HepG2 (cell line): ENCODE data around the gene ZBTB20.

Experiments used
- EP300 ChIP-seq, 3 experiments: sonication (generic) in 1 of 3; formaldehyde crosslinking in 1 of 3; IDR thresholded peaks; 2 replicates each; pipeline versions ENCODE4 v1.5.1 to v1.6.1; 2011 to 2020; ENCODE audit warnings: low read depth in 2 of 3, low read length in 2 of 3, borderline replicate concordance in 1 of 3, improper control_type of control experiment in 1 of 3, mild to moderate bottlenecking in 1 of 3, missing genetic modification reagents in 1 of 3, moderate library complexity in 1 of 3
- IKZF1 ChIP-seq: fragments of 450-650 bp; IDR thresholded peaks from 2 replicates; pipeline ENCODE4 v1.7.1; 2016
- KAT7 ChIP-seq: IDR thresholded peaks from 2 replicates; pipeline ENCODE4 v1.6.1; 2018; ENCODE audit warnings: borderline replicate concordance, missing compliant biosample characterization
- POLR2AphosphoS5 ChIP-seq: IDR thresholded peaks from 2 replicates; pipeline ENCODE4 v1.6.1; 2012; ENCODE audit warnings: low read depth, low read length
- SNAPC2 ChIP-seq: sonication (generic); formaldehyde crosslinking; IDR thresholded peaks from 2 replicates; pipeline ENCODE4 v1.8.1; 2022; ENCODE audit warnings: mild to moderate bottlenecking, missing genetic modification reagents
- YY1 ChIP-seq: IDR thresholded peaks from 2 replicates; pipeline ENCODE4 v1.6.1; 2011; ENCODE audit warnings: low read length, low read depth, moderate library complexity, mild to moderate bottlenecking; ENCODE audit not compliant: insufficient read depth, insufficient replicate concordance
- ZBTB43 ChIP-seq: sonication (generic); formaldehyde crosslinking; conservative IDR thresholded peaks from 2 replicates; pipeline ENCODE4 v1.4.0; 2020; ENCODE audit warnings: missing genetic modification reagents
- ZHX2 ChIP-seq, 2 experiments: sonication (generic) in 1 of 2; formaldehyde crosslinking in 1 of 2; IDR thresholded peaks; 2 replicates each; pipeline versions ENCODE4 v1.6.1 to v1.9.0; 2014 to 2022; ENCODE audit warnings: antibody characterized with exemption in 1 of 2, borderline replicate concordance in 1 of 2, inconsistent platforms in 1 of 2, low read depth in 1 of 2, missing genetic modification reagents in 1 of 2
- ZNF7 ChIP-seq: IDR thresholded peaks from 2 replicates; pipeline ENCODE4 v1.6.1; 2016; ENCODE audit warnings: missing biosample characterization, missing genetic modification reagents

- no peak for TF ChIP-seq ZNF7
- no peak for TF ChIP-seq POLR2AphosphoS5
- TF ChIP-seq YY1 = no peak
- no peak for TF ChIP-seq KAT7 (CRISPR knock-in tag)
- TF ChIP-seq EP300 (IDR thresholded peaks at IDR 0.05; ENCODE audit: low read depth in 2 of 2, low read length in 2 of 2) = no peak
- TF ChIP-seq EP300 (CRISPR knock-in tag; IDR thresholded peaks at IDR 0.05; ENCODE audit: borderline replicate concordance) = no peak
- TF ChIP-seq SNAPC2 = no peak
- TF ChIP-seq ZHX2 (IDR thresholded peaks at IDR 0.05; ENCODE audit: low read depth) = no peak
- no peak for TF ChIP-seq ZHX2 (CRISPR knock-in tag; IDR thresholded peaks at IDR 0.05; ENCODE audit: borderline replicate concordance)
- no peak for TF ChIP-seq IKZF1
- no peak for TF ChIP-seq ZBTB43 (CRISPR knock-in tag)
These were observed 386.4 kb downstream of the ZBTB20 start for GRCh38 chr3:114760679-114761078.
